Tibial nerve (tissue), 4 donors: ENCODE results near the gene GUCY2C.

Experiments used
- EP300 ChIP-seq, 2 donors: sonication (generic); formaldehyde crosslinking; IDR thresholded peaks; one replicate each; pipeline ENCODE4 v1.6.1; 2017; ENCODE audit warnings: antibody characterized with exemption in 2 of 2, mild to moderate bottlenecking in 1 of 2
- TF ChIP-seq, protein P1 (sequence below), 5 experiments: fragments of 200-600 bp in 3 of 5; fragments of 450-650 bp in 2 of 5; sonication (generic) in 3 of 5; IDR thresholded peaks; one replicate each; pipeline ENCODE4 v1.5.1; 2016 to 2019; ENCODE audit warnings: antibody characterized with exemption in 5 of 5, mild to moderate bottlenecking in 3 of 5, moderate library complexity in 2 of 5

DNA sequence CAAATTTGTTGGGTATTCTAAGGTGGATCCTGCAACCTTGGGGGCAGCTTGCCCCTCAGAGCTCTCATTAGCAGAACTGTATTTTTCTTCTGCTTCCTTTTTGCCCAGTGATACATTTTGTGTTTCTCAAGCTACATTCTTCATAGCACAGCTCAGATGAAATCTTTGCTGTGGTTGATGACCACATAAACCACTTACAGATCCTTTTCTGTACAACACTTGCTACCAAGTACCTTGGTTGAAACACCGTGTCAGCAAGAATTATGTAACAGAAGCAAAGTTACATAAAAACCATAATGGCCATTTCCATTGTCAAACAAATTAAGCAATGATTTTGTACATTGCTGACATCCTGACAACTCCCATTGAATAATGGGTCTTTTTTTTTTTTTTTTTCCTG, 119.1 kb downstream of the GUCY2C start:
- TF ChIP-seq EP300 (IDR thresholded peaks at IDR 0.05) = no peak
- TF ChIP-seq, protein P1, sequence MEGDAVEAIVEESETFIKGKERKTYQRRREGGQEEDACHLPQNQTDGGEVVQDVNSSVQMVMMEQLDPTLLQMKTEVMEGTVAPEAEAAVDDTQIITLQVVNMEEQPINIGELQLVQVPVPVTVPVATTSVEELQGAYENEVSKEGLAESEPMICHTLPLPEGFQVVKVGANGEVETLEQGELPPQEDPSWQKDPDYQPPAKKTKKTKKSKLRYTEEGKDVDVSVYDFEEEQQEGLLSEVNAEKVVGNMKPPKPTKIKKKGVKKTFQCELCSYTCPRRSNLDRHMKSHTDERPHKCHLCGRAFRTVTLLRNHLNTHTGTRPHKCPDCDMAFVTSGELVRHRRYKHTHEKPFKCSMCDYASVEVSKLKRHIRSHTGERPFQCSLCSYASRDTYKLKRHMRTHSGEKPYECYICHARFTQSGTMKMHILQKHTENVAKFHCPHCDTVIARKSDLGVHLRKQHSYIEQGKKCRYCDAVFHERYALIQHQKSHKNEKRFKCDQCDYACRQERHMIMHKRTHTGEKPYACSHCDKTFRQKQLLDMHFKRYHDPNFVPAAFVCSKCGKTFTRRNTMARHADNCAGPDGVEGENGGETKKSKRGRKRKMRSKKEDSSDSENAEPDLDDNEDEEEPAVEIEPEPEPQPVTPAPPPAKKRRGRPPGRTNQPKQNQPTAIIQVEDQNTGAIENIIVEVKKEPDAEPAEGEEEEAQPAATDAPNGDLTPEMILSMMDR (IDR thresholded peaks at IDR 0.05) = no peak
